Neural progenitor cell (in vitro differentiated cells): ENCODE results near the gene IL26.

Experiments
- CTCF ChIP-seq: fragments of 200-600 bp; sonication (generic); IDR thresholded peaks from 2 replicates; pipeline ENCODE4 v1.5.1; 2017; ENCODE audit warnings: antibody characterized with exemption, mild to moderate bottlenecking
- EZH2 ChIP-seq: fragments of 200-600 bp; sonication (generic); IDR thresholded peaks from 2 replicates; pipeline ENCODE4 v1.6.1; 2017; ENCODE audit warnings: antibody characterized with exemption, mild to moderate bottlenecking, moderate library complexity
- EZH2phosphoT487 ChIP-seq: fragments of 200-600 bp; sonication (generic); IDR thresholded peaks from 2 replicates; pipeline ENCODE4 v1.6.1; 2017; ENCODE audit warnings: antibody characterized with exemption

DNA sequence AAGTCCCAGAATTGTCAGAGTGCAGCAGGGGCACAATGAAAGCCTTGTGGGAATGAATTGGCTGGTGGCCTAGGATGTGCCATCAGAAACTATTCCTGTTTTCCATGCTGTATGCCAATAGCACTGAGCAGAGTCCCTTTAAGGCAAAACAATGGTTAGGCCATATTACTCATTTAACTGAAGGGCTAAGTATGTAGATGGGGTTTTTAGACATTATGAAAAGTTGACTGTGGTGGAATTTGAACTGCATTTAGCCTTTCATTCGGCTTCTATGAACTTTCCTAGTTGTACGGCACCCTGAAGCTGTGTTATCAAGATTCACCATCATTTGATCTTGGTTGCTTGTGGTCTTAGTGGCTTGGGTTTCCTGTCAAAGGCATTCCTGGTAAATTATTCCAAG, 24.8 kb downstream of the IL26 start:
- TF ChIP-seq EZH2, result no peak
- no peak for TF ChIP-seq CTCF
- no peak for TF ChIP-seq EZH2phosphoT487
